CD4-positive, alpha-beta T cell treated with Interleukin-17A for 4 hours (primary cell): ENCODE measurements around the gene HES7.

Source experiments
- DNase-seq: peaks from one replicate; pipeline ENCODE4 v3.0.0-alpha.2; 2020; ENCODE audit warnings: mixed read lengths

Gene HES7

DNA sequence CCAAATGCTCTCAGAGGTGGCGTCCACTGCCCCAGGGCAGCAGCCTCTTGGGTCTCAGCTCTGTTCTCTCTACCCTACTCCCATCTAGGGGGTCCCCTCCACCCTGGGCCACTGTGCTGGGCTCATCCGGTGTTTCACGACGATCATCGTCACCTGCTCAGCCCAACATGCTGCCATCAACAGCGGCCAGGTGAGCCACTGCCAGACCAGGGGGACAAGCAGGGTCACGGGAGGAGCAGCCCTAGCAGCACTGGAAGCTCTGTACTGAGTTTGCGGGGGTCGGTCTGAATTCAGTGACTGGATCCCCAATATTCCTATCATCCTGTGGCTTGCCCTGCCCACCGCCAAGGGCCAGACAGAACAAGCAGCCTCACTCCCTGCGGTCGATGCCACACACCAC is 52.4 kb downstream of the HES7 start:
- DNase-seq = no peak
